Right atrium auricular region (tissue), 2 donors: Measurements from ENCODE around the gene UBE3B. TPM values are rescaled to one million over a fixed set of nuclear protein-coding genes. Genes with fewer than 3 reads are reported as not detected.

Experiments used
- DNase-seq: peaks from one replicate; pipeline ENCODE4 v3.0.0-alpha.2; 2019; ENCODE audit warnings: low spot score
- H3K27ac ChIP-seq, 2 donors: fragments of 200-600 bp; sonication (generic); 1 replicate in 1 of 2; 2 replicates in 1 of 2; pipeline ENCODE4 v1.5.1; 2016 to 2019
- H3K27me3 ChIP-seq, 2 donors: fragments of 200-600 bp; sonication (generic); one replicate each; pipeline versions ENCODE4 v1.5.1 to v1.6.0; 2017 to 2019
- H3K36me3 ChIP-seq: fragments of 200-600 bp; sonication (generic); one replicate; pipeline ENCODE4 v1.5.1; 2016
- H3K4me1 ChIP-seq, 2 donors: fragments of 200-600 bp; sonication (generic); one replicate each; pipeline versions ENCODE4 v1.5.1 to v1.6.0; 2017 to 2019
- H3K4me3 ChIP-seq, 2 donors: fragments of 200-600 bp; sonication (generic); 1 replicate in 1 of 2; 2 replicates in 1 of 2; pipeline ENCODE4 v1.5.1; 2017 to 2019; ENCODE audit warnings: mild to moderate bottlenecking in 1 of 2, moderate library complexity in 1 of 2
- H3K9me3 ChIP-seq, 2 donors: fragments of 200-600 bp; sonication (generic); one replicate each; pipeline ENCODE4 v1.5.1; 2019
- total RNA-seq, 2 donors: library from RNA; depleted of rRNA; stranded (reverse); fragments of >200 nt; gene quantifications; one replicate each; pipeline ENCODE4 v1.1.0, GENCODE V29; 2016
- TF ChIP-seq, protein P1 (sequence below), 2 donors: fragments of 200-600 bp; sonication (generic); IDR thresholded peaks; one replicate each; pipeline ENCODE4 v1.5.1; 2019; ENCODE audit warnings: antibody characterized with exemption in 2 of 2

UBE3B gene
- total RNA-seq, 2 donors from 2014 or later = 41.7 to 71.8 TPM

DNA sequence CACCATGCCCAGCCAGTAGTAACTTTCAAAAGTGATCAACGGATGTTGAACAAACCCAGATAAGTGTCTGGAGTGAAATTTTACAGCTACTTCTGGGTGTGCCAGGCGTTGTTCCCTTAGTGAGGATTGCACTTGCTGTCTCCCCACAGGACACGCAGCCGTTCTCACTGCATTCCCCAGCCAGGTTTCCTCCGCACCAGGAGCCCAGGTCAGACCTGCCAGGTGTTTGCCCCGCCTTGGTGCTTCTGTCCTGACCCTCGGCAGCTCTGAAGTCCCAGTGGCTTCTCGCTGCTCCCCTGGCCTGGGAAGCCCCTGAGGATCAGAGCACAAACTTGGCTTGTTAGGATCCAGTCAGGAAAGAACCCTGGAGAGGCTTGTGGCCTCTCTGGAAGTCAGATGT is 59.7 kb downstream of the UBE3B start:
- Histone ChIP-seq H3K9me3 (no peaks in the 10 kb centered on the region), H3K27me3 (no peaks in the 10 kb centered on the region), H3K36me3 (peaks cover 27% of the 10 kb centered on the region), H3K27ac (no peak overlapping the region), H3K4me1 (peaks cover 0 to 11% of the 10 kb centered on the region in 2 donors), H3K4me3 (no peak overlapping the region)
- no peak for DNase-seq
- TF ChIP-seq, protein P1, sequence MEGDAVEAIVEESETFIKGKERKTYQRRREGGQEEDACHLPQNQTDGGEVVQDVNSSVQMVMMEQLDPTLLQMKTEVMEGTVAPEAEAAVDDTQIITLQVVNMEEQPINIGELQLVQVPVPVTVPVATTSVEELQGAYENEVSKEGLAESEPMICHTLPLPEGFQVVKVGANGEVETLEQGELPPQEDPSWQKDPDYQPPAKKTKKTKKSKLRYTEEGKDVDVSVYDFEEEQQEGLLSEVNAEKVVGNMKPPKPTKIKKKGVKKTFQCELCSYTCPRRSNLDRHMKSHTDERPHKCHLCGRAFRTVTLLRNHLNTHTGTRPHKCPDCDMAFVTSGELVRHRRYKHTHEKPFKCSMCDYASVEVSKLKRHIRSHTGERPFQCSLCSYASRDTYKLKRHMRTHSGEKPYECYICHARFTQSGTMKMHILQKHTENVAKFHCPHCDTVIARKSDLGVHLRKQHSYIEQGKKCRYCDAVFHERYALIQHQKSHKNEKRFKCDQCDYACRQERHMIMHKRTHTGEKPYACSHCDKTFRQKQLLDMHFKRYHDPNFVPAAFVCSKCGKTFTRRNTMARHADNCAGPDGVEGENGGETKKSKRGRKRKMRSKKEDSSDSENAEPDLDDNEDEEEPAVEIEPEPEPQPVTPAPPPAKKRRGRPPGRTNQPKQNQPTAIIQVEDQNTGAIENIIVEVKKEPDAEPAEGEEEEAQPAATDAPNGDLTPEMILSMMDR (IDR thresholded peaks at IDR 0.05) = no peak

DNA sequence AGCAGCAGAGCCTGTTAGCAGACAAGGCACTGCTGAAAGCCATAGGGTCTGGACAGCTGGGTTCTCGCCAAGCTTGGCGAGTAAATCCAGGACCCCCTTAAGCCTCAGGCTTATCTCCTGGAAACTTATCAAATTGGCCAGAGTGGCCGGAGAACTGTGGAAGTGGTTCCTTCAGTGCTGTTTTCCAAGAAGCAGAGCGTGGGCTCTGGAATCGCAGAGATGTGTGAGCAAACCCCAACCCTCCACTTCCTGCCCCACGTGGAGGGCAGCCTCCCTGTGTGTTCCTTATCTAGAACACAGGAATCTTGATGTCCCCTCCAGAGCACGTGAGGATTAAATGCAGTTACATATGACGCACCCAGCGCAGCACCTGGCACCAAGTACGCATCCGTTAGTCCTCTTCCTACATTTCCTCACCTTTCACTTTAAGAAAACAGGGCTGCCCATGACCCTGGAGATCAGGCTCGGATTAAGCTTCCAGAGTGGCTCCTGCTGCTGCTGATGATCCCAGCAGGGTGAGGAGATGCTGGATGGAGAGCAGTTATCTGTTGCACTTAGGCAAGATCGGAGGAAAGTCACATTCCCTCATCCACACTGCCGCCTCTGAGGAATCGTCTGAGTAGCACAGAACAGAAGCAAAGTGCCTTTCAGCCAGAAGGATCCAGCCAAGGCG is 60.9 kb downstream of the UBE3B start:
- no peak for DNase-seq
- H3K36me3 ChIP-seq = peaks cover 17% of the 10 kb centered on the region
- no peak overlapping the region for H3K27ac ChIP-seq
- no peak overlapping the region for H3K4me3 ChIP-seq
- no peaks in the 10 kb centered on the region for H3K9me3 ChIP-seq
- no peaks in the 10 kb centered on the region for H3K27me3 ChIP-seq
- peaks cover 0 to 11% of the 10 kb centered on the region in 2 donors for H3K4me1 ChIP-seq
- TF ChIP-seq, protein P1 (IDR thresholded peaks at IDR 0.05) = no peak

DNA sequence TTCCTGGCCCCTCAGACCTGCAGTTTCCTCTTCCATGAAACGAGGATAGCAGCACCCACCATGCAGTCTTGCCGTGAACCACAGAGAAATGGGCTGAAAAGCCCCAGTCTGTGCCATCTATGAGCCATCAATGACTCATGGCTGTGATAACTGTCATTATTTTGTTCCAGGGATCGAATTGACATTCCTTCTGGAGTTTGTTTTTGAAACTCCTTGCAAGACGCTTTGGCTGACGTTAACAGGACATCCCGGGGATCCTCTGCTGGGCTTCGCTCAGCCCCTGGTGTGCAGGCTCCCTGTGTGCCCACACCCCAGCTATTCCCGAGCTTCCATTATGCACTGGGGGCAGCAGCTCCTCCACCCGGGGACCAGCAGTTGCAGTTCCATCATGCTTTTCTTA is 62.1 kb downstream of the UBE3B start:
- TF ChIP-seq, protein P1 (IDR thresholded peaks at IDR 0.05) = no peak
- Histone ChIP-seq H3K4me1 (peaks cover 0 to 11% of the 10 kb centered on the region in 2 donors), H3K27ac (no peak overlapping the region), H3K36me3 (peaks cover 11% of the 10 kb centered on the region), H3K4me3 (no peak overlapping the region), H3K27me3 (no peaks in the 10 kb centered on the region), H3K9me3 (no peaks in the 10 kb centered on the region)
- no peak for DNase-seq

DNA sequence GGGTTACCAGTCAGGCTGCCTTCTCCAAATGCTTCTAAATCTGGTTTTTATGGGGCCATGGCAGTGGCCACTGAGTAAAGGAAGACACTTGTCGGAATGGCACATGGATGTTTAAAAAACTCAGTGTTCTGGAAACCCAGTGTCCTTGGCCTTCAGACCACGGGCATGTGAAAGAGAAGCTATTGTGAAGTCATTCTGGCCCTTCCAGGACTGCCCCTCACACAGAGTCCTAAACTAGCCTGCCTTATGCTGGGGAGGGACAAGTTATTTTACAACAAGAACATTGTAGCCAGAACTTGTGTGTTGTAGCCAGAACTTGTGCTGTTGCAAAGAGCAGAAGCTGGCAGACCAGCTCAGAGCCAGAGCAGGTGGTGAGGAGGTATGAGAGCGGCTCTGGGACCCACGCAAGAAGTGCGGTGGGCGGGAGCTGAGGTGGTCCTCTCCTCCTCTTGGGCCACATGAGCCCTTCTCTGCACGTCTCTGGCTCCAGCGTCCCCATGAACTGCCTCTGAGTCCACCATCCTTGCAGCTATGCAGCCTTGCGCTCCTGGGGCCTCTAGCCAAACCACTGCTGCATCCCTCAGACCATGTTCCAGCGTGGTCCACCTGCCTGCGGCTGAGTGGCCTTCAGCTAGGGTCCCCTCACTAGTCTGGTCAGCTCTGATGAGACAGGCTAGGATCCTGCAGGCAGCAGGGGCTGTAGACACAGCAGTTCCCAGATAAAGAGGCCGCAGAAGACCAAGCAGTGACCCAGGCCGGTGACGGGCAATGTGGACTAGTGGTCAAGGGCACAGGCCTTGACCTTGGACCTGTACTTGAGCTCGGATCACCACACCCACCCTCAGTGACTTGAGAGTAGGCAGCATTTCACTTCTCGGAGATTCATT is 63.3 kb downstream of the UBE3B start:
- DNase-seq = no peak
- TF ChIP-seq, protein P1 (IDR thresholded peaks at IDR 0.05) = no peak
- Histone ChIP-seq H3K9me3 (no peaks in the 10 kb centered on the region), H3K4me3 (no peak overlapping the region), H3K27me3 (no peaks in the 10 kb centered on the region), H3K36me3 (no peaks in the 10 kb centered on the region), H3K27ac (no peak overlapping the region), H3K4me1 (peaks cover 0 to 24% of the 10 kb centered on the region in 2 donors)

DNA sequence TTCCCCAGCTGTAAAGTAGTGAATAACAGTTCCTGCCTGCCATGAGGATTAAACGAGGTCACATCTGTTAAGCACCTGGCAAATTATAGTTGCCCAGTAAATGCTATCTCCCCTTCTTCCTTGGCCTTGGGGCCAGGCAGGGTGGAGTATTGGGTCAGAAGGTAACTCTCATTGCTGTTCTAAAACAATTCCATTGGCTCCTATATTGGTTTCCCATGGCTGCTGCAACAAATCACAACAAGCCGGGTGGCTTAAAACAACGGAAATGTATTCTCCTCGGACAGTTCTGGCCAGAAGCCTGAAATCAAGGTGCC is 63.9 kb downstream of the UBE3B start:
- H3K4me3 ChIP-seq = no peak overlapping the region
- no peak for DNase-seq
- H3K27me3 ChIP-seq = no peaks in the 10 kb centered on the region
- H3K36me3 ChIP-seq = no peaks in the 10 kb centered on the region
- H3K4me1 ChIP-seq = peaks cover 0 to 24% of the 10 kb centered on the region in 2 donors
- no peaks in the 10 kb centered on the region for H3K9me3 ChIP-seq
- no peak overlapping the region for H3K27ac ChIP-seq
- TF ChIP-seq, protein P1 (IDR thresholded peaks at IDR 0.05) = no peak
